ENCODE results near the gene RICTOR.
A peak's percentile ranks its signal among the peaks of the same experiment; 100 is the strongest.

RICTOR gene

DNA sequence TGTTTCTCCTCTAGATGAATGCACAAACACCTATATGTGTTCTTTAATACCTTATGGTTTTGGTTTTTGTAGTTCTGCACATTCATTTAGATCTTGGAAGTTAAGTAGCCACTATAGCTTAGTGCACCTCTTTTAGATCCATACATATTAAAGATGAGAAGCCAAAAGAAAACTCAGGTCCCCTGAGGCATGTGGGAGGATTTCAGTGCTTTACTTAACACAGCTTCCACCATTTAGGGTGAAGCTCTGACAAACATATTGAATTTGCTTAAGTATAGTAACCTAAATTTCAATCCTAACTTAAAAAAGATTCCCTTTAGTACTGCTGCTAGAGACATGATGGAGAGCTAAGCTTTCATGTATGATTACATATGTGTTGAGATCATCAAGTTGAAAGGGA lies 25.6 kb upstream of the RICTOR start:
- DNase-seq = no peak

DNA sequence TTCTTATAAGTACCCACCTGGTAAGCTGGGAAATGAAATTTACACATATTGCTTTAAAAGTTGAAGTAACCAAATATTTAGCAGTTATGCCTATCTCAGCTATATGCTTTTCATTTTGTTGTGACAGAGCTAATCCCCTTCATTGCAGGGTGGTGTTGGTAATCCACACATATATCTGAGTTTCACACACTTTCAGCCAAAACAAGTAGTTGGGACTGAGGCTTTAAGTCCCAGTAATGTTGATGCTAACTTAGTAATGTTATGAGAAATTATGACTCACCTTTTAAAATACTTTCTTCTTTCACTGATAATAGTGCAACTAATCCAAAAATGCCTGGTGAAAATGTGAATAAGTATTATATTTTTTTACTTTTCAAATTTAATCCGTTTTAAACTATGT lies 19.2 kb upstream of the RICTOR start:
- no peak for DNase-seq

DNA sequence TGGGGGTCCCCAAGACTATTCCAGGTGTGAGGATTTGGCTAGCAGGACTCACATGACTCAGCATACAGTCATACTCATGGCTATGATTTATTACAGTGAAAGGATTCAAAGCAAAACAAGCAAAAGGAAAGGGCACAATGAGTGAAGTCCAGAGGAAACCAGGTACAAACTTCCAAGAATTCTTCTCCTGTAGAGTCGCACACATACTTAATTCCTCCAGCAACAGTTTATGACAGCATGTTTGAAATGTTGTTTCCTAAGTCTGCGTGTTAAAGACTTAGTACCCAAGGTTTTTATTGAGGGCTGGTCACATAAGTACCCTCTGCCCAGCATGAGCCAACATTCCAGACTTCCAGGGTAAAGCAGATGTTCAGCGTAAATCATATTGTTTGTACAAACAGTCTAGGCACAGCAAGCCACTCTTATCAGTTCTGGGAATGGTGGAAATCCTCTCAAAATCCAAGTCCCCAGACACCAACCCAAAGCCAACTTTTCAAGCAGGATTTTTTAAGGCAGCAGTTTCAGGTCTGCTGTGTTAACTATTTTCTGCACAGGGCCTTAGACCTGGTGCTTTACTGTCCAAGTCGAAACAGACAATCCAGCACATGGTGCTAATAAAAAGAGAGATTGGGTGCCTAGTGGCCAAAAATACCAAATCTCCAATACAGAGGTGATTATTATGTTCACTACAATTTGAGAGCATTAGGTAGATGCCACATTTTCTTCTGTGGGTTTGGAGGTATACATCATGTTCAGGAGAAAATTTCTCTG lies 18.6 kb upstream of the RICTOR start:
- DNase-seq = peak; percentile 53

DNA sequence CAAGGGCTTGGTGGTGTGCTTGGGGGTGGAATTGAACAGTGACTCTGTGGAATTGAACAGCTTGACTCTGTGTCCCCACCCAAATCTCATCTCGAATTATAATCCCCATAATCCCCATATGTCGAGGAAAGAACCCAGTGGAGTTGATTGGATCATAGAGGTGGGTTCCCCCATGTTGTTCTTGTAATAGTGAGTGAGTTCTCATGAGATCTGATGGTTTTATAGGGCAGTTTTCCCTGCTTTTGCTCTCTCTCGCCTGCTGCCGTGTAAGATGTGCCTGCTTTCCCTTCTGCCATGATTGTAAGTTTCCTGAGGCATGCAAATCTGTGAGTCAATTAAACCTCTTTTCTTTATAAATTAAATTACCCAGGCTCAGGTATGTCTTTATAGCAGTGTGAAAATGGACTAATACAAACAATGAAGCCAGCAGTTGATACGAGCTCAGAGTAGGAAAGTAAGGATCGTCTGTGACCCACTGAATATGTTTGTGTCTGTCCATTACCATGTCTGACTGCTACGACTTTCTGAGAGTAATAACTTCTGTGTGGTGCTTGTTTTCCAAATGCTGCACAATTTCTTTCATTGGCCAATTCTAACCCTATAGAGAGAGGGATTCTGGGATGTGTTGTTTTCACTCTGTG lies 17.9 kb upstream of the RICTOR start:
- no peak for DNase-seq

DNA sequence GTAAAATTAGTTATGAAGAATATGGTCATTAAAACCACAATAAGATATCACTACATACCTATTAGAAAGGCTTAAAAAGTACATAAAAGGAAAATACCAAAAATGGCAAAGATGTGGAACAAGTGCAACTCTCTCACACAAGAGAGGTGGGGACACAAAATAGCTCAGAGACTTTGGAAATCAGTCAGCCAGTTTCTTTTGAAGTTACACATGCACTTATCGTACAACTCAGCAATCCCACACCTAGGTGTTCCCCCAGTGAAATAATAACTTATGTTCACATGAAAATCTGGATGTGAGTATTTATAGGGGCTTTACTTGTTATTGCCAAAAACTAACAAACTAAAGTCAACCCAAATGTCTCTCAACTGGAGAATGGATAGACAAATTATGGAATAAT lies 9.8 kb upstream of the RICTOR start:
- DNase-seq = no peak

DNA sequence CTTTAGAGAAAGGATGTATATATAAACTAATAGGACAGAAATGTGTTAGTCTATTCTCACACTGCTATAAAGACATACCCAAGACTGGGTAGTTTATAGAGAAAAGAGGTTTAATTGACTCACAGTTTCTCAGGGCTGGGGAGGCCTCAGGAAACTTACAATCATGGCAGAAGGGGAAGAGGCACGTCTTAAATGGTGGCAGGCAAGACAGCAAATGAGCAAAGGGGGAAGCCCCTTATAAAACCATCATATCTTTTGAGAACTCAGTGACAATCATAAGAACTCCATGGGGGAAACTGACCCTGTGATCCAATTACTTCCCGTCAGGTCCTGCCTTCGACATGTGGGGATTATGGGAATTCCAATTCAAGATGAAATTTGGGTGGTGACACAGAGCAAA lies 8.8 kb upstream of the RICTOR start:
- DNase-seq = no peak

DNA sequence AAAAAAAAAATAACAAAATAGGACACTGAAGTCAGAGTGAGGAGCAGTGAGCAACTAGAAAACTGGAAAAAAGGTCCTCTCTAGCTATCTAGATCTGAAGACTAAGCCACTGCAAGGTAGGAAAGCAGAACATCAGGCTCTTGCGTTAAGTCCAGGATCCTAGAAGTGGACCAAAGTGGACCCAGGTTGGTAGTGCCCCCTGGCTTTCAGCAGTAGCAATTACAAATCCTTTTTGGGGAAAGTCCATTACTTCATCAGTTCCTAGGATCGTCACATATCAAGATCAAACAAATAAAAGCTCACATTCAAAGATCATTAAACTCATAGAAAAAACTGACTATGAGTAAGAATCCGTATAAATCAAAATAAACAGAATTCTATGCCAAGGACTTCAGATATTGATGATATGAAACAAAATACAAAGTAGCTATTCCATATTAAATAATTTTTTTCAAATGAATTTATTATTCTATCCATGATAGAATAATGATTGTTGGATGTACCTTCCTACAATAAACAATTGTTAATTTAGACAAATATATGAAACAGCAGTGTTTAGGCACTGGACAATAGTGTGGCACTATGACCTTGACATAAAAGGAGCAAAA lies 6.5 kb upstream of the RICTOR start:
- DNase-seq = peak; percentile 24

DNA sequence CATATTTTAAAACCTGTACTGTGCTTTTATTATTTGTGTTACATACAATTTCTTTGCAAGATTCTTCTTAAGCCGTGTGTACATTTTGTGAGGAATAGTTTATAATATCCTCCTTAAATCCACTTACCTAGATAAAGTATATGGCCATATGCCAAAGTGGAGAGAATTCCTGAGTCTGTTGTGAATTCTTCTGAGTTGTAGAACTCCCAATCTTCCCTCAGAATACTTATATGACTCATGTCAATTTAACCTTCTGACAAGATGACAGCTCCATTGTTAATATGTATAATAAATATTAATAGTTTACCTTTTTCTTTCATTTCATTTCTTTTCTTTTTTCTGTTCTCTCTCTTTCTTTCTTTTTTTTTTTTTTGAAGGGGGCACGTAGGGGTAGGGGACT lies 6.0 kb upstream of the RICTOR start:
- DNase-seq = peak; percentile 25

DNA sequence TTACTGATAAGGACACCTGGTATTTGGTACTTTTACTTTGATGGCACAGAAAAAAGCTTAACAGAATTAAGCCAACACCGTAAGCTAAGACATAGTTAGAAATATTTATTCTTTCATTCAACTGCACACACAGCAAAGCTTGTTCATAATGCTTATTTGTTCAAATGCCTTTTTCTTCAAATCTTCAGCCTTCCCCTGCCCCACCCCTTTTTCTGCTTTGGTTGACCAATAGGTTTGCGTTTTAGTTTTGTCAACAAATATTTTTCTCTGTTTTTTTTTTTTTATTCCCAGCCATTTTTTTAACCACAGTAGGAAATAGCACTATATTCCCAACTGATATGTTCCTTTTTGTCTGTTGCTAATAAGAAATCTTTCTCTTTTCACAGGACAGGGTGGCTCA lies 4.9 kb upstream of the RICTOR start:
- DNase-seq = no peak

DNA sequence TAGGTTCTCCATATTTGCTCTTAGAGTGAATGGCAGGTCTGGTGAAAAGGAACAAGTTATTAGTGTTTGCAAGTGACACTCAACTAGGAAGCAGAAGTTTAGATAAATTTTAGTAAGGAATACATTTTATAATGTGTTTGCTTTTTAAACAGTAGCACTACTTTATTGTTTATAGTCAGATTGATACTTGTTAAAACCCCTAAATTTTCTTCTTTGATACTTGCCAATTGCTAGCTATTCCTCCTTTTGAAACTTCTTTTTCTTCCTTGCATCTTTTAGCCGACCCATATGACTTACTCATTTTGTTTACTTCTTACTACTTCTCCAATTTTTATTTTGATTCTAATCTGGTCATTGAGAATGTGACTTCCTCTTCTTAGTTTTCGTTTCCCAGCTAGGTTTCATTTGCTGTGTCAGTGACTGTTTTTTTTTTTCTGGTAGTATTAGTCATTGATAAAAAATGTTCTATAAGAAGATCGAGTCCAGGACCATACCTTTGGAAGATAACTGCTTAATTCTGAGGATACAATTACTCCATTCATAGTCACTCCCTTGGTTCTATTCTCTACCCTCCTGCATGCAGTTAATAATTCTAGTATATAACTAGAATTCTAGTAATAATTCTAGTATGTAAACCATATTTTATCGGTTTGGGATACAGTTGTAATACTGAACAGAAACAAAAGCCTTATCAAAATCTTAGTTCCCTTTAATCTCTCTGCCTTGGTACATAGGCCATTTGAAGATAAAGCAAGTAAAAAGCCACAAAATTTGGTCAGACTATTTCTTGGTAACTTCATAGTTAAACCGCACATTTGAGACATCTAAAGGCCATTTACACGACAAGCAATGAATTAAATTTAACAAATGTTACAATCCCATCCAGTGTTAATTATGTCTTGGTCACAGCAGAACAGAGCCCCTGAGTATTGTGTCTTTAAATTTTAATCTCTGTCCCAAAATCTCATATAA lies 2.8 kb upstream of the RICTOR start:
- peak; percentile 55 for DNase-seq

DNA sequence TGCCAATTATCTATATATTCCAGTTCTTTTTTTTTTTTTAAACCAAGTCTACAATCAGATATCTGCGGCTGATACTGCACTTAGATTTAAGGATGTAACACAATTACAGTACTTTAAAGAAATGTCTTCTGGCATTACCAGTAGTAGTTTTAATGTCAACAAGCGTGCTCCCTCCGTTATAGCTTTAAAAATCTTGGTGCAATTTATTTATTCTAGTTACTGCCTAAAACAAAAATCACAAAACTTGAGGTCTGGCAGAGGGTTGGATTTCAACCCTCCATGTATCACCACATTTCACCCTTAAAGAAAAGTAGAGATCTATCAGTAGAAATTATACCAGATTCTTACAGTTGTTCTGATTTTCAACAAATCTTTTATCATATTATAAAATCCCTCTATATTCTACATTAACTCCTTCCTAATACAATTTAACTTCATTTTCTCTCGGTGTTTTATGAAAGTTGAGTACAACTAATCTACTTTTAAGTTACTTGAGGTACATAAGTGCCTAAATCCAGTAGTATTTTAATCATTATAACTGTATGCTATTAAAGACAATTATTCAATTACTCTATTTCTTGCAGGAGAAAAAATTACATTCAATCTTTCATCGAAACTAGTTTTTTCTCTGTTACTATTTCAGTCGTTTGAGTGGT lies 2.0 kb upstream of the RICTOR start:
- no peak for DNase-seq

DNA sequence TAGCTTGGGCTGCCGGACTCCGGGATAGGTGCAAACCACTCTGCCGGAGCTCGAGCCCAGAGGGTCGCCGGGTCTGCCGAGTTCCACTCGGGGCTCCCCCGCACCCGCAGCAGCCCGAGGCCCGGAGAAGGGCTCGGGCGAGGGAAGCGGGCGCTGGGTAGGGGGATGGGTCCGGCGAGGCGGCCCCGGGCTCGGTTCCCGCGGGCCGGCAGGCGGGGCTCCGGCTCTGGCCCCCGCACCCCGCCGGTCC lies 507 bp downstream of the RICTOR start:
- DNase-seq = no peak

DNA sequence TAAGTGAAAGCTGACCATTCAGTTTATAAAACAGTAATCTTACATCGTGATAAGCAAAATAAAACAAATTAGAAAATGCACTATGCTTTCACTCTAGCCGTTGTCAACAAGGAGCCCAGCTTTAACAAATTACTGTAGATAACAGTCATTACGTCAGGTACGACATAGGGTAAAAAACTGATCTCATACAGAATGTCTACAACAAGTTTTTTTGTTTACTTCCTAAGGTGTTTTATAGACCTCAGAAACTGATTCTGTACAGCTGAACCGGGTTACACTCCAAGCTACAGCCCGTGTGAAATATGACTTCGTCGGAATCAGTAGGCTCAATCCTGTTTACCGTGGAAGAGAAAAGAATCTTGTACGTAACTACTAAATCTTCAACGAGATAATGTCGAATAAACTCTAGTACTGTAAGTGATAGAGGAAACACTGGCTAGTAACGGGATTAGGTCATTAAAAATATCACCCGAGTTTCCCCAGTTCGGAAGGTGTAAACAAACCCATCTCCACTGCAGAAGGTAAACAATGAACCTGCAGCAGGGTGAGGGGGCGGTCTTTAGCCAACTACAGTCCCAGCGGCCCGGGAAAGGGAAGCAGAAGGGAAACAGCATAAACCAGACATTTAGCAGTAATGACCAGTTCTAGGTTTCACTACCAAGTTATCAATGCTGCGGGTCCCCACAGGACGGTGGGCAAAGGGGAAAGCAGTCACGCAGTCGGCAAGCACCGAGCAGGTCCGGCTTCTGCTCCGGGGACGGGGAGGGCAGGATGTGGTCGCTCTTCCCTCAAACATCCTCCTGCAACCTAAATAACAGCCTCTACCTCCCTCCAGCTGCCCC lies 1.1 kb downstream of the RICTOR start:
- DNase-seq = peak; percentile 36

DNA sequence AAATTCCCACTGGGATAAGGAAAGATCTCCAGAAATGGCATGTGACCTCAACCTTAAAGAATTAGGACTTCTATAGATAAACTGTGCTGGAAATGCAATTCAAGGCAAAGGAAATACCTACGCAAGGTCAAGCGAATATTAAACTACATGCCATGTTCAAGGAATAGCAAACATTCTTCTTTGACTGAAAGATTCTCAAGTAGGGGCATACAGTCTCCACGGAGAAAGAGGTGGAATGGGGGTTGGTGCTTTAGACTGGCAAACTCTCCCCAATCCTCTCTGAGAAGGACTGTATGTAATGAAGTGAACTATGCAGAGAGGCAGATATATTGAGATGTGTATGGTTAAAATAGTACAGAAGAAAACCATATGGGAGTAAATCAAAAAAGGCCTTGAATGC lies 6.1 kb downstream of the RICTOR start:
- no peak for DNase-seq

DNA sequence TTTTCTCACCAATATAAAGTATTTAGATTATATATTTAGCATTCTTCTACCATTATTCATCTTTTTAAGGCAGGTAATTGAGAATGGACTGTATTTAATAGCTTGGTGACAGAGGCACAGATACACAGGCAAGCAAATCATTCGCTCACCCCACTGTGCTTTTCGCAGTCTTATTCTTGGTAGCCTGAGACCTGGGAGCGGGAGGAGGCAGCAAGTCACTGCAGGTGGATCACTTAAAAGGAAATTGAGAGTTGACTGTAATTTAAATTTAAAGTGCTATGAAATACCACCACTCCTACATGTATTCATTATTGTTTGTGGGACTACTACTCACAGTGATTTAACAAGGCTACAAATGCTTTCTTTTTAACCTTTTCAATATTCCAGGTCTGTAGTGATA lies 9.7 kb downstream of the RICTOR start:
- DNase-seq = no peak

DNA sequence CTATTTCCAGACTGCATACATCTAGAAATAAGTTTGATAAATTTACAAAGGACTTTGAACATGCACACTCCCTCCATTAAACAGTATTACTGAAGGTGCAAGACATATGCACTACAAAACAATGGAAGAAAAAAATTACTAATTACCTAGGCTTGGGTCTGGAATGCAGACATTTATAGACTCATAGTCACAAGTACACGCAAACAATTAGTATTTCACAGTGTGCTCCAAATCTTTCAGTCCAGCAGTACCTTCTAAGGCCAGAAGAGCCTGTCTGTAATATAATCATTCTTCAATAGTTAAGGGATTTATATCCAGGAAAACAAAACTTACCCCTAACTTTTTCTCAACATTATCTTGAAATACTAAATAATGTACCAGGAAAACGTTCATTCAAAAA lies 11.2 kb downstream of the RICTOR start:
- DNase-seq = peak; percentile 45

DNA sequence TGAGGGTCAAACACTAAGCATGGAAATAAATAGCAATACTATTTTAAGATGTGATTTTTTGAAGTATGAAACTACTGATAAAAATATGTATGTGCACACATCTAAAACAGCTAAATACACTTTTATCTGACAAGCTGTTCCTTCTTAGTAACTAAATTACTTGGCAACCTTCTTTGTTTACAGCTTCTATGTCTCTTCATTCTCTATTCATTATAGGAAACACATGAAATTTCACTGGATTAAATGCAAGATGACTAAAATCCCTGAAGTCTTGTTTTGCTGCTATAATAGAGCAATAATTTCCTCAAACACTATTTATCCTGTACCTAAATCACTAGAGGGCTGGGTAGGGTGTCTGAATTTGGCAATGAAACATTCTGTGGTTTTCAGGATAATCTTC lies 11.7 kb downstream of the RICTOR start:
- DNase-seq = no peak

DNA sequence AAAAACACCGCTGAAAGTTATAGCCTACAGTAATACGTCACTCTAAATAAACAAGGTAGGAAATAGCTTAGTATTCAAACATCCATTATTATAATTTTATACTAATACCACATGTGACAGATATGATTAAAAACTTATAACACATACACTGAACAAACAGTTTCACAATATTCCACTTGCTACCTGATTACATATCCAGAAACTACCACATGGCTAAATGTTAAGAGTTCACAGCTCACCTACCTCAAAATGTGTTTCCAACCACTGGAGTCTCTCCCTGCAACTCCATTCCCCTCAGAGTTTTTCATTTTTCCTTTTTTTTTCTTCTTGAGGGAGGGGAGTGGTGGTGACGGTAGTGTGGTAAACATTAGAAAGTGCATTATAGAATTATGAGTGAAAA lies 12.1 kb downstream of the RICTOR start:
- DNase-seq = no peak

DNA sequence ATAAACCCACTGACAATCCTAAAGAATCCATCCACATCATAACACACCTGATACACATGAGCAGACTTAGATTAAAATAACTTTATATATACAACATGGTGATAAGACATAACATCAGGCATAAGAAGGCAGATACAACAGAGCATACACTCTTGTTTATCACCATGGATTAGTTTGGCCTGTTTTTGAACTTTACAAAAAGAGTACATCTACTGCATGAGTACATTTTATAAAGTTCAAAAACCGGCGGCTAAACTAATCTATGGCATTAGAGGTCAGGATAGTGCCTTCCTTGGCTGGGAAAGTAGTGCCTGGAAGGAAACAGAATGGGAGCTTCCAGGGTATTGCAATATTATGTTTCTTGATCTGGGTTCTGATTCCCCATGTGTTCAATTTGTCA lies 15.1 kb downstream of the RICTOR start:
- DNase-seq = no peak

DNA sequence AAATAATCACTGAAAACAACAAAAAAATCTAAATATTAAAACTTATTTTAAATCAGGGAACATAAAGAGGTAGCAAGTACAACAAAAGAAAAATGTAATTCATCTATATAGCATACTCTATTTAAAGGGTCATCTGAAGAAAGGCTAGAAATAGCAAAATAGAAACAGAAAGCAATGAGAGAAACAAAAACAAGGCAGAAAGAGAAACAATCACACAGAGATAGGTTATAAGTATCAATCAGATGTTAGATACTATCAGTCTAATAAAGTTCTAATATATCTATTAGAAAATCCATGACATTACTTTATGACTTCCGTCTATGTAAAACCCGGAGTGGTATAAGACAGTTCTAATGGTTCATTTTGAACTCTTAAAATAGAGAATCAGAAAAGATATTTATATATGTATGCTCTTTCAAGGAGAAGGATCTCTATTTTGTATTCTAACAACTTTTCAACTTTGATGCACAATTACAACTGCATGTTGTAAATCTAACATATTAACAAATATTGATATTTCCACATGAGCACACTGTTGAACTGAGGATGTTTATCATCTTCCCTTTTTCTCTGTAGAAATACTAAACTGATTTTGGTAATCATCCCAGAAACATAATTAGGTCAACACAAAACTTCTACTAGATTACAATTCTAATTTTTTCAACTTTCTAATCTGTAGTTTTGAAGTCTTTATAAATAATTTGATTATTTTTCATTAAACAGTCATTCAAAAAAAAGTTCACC lies 15.8 kb downstream of the RICTOR start:
- DNase-seq = no peak

DNA sequence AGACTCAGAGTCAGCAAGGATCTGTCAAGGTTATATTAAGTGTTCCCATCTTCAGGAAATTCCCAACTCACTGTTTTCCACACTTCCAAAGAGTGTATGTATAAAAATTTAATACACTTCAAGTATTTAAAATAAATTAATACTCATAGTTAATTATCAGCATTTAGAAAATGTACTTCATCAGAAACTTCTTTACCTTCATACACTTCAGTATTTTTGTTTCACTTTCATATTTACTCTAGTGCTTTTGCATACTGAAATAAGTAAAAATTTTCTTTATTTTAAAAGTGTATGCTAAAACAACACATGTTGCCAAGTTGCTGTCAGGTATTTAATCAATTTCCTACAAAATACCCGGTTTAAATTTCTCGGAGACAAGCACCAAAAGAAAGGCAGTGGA lies 16.5 kb downstream of the RICTOR start:
- DNase-seq = no peak

All from kidney glomerular epithelial cell (primary cell).